Uterus (tissue), 2 donors: Measurements from ENCODE around the gene CNTD1.

ENCODE experiments used
- CTCF ChIP-seq, 4 experiments: fragments of 200-600 bp in 2 of 4; fragments of 450-650 bp in 2 of 4; sonication (generic) in 2 of 4; IDR thresholded peaks; one replicate each; pipeline ENCODE4 v1.5.1; 2016 to 2019; ENCODE audit warnings: antibody characterized with exemption in 4 of 4, mild to moderate bottlenecking in 2 of 4, moderate library complexity in 1 of 4
- POLR2A ChIP-seq, 2 donors: fragments of 450-650 bp; IDR thresholded peaks; one replicate each; pipeline ENCODE4 v1.6.1; 2016; ENCODE audit warnings: antibody characterized with exemption in 2 of 2, mild to moderate bottlenecking in 1 of 2, moderate library complexity in 1 of 2

GRCh38 chr17:42796066-42796758, 2.4 kb upstream of the CNTD1 start:
- TF ChIP-seq POLR2A (IDR thresholded peaks at IDR 0.05) = no peak
- no peak for TF ChIP-seq CTCF (IDR thresholded peaks at IDR 0.05)
